Heart left ventricle (tissue), 13 donors: ENCODE results near the gene TTC12.

Source experiments
- CTCF ChIP-seq, 12 donors: fragments of 200-600 bp; sonication (generic) in 4 of 12; IDR thresholded peaks; one replicate each; pipeline versions ENCODE4 v1.5.0 to v1.8.0; 2018 to 2022; ENCODE audit warnings: antibody characterized with exemption in 12 of 12, mild to moderate bottlenecking in 5 of 12
- POLR2A ChIP-seq, 2 donors: fragments of 450-650 bp; IDR thresholded peaks; one replicate each; pipeline ENCODE4 v1.6.1; 2017; ENCODE audit warnings: antibody characterized with exemption in 2 of 2, mild to moderate bottlenecking in 2 of 2, moderate library complexity in 2 of 2
- donor health status: ischemic (EF 13 %, LVEDD 7.1; RV severe dilation, severe dysfunction).
- donor health status: DM: no; HTN: yes; CAD: no.
- donor health status: DM: no; HTN: no; CAD: no.
- donor health status: ischemic (EF 25% LVEDD 6.9; RV normal size, moderate dysfunction).
- donor health status: ischemic (EF 25% LVEDD 5.7; RV mildly dilated, moderate dysfunction).
- donor health status: ischemic (EF 35%, LVEDD 5.7; RV mildly dilated, moderate dysfunction).
- donor health status: nonischemic (EF 11% LVEDD 7.7; RV severe dilation, severe dysfunction).
- donor health status: DM: yes; HTN: yes; CAD: no.
- donor health status: PGD.
- donor health status: ischemic (EF 29% LVEDD 5.4; RV normal size, mild dysfunction).
- donor health status: nonischemic (EF 23%, LVEDD 6.1; RV moderate dilation, normal function).

- TF ChIP-seq CTCF (IDR thresholded peaks at IDR 0.05) (no peak), POLR2A (IDR thresholded peaks at IDR 0.05) (no peak)
Measured at GRCh38 chr11:113293936-113294335, 20.4 kb upstream of the TTC12 start.
